HFF-Myc (cell line): ENCODE measurements around the gene ZFP62.
"Not testable (repeated sequence)": the region's sequence is repeated elsewhere in the genome, so short reads cannot be mapped to it uniquely, and the experiment has no call there.

ENCODE experiments used
- DNase-seq: peaks from one replicate; pipeline ENCODE4 v3.0.0-alpha.2; 2011; ENCODE audit warnings: low read depth; ENCODE audit errors: extremely low read depth
- H3K4me3 ChIP-seq: replicated peaks from 2 replicates; pipeline ENCODE4 v1.5.1; 2011; ENCODE audit warnings: low read depth, mild to moderate bottlenecking, control low read depth, low read length
- CTCF ChIP-seq: IDR thresholded peaks from 2 replicates; pipeline ENCODE4 v1.5.1; 2012; ENCODE audit warnings: mild to moderate bottlenecking, low read depth, low read length, control low read depth; ENCODE audit errors: missing control alignments

ZFP62 gene

GRCh38 chr5:180831139-180832093 lies 29.7 kb downstream of the ZFP62 start:
- H3K4me3 ChIP-seq: peak overlapping the region; percentile 76
- no peak for TF ChIP-seq CTCF
- DNase-seq: no peak

GRCh38 chr5:180830253-180831138 lies 30.6 kb downstream of the ZFP62 start:
- no peak for TF ChIP-seq CTCF
- DNase-seq: no peak
- peak overlapping the region; percentile 76 for H3K4me3 ChIP-seq

GRCh38 chr5:180829726-180830125 lies 31.4 kb downstream of the ZFP62 start:
- no peak overlapping the region; the same call in 1 of the 2 replicates for H3K4me3 ChIP-seq
- no peak for DNase-seq

GRCh38 chr5:180828756-180829531 lies 32.1 kb downstream of the ZFP62 start:
- H3K4me3 ChIP-seq, DNase-seq: not testable (repeated sequence)

More at GRCh38 chr5:180829726-180830125, 31.4 kb downstream of the ZFP62 start:
- no peak for TF ChIP-seq CTCF

- DNase-seq, H3K4me3 ChIP-seq: not testable (repeated sequence)
Measured at GRCh38 chr5:180827374-180827773, 33.7 kb downstream of the ZFP62 start.

GRCh38 chr5:180825768-180826525 lies 35.1 kb downstream of the ZFP62 start:
- H3K4me3 ChIP-seq: no peak overlapping the region
- DNase-seq: no peak

More at GRCh38 chr5:180825768-180826525, 35.1 kb downstream of the ZFP62 start:
- TF ChIP-seq CTCF: no peak
